HFF-Myc (cell line): Measurements from ENCODE around the gene LUC7L.
A peak's percentile ranks its signal among the peaks of the same experiment; 100 is the strongest.
"Not testable (repeated sequence)": the region's sequence is repeated elsewhere in the genome, so short reads cannot be mapped to it uniquely, and the experiment has no call there.

Source experiments
- DNase-seq: peaks from one replicate; pipeline ENCODE4 v3.0.0-alpha.2; 2011; ENCODE audit warnings: low read depth; ENCODE audit errors: extremely low read depth
- H3K4me3 ChIP-seq: replicated peaks from 2 replicates; pipeline ENCODE4 v1.5.1; 2011; ENCODE audit warnings: low read depth, mild to moderate bottlenecking, control low read depth, low read length
- CTCF ChIP-seq: IDR thresholded peaks from 2 replicates; pipeline ENCODE4 v1.5.1; 2012; ENCODE audit warnings: mild to moderate bottlenecking, low read depth, low read length, control low read depth; ENCODE audit errors: missing control alignments

LUC7L gene

GRCh38 chr16:179211-180092 lies 49.8 kb downstream of the LUC7L start:
- no peak for DNase-seq
- H3K4me3 ChIP-seq, result no peak overlapping the region
- TF ChIP-seq CTCF, result no peak

GRCh38 chr16:178668-179015 lies 50.6 kb downstream of the LUC7L start:
- no peak overlapping the region for H3K4me3 ChIP-seq
- no peak for TF ChIP-seq CTCF
- DNase-seq, result no peak

- no peak for TF ChIP-seq CTCF
- no peak overlapping the region for H3K4me3 ChIP-seq
- DNase-seq, result no peak
These were observed 51.1 kb downstream of the LUC7L start for GRCh38 chr16:177981-178667.

GRCh38 chr16:177394-177822 lies 51.8 kb downstream of the LUC7L start:
- DNase-seq, result peak; percentile 33
- no peak for TF ChIP-seq CTCF
- 0 out of 2 replicates have a peak overlapping the region, but pooled peaks have one; percentile 4 for H3K4me3 ChIP-seq

- H3K4me3 ChIP-seq, result 0 out of 2 replicates have a peak within 1 kb of the TSS, but pooled peaks have one; percentile 4
These were observed 52.5 kb downstream of the LUC7L start, which contains the start of gene HBA1 for GRCh38 chr16:176477-177382. TSS of gene HBA1 (plus strand) at chr16:176680. CDS start at chr16:176717, 37 bp downstream.

GRCh38 chr16:176006-176405 lies 53.2 kb downstream of the LUC7L start:
- DNase-seq, H3K4me3 ChIP-seq: not testable (repeated sequence)

More at GRCh38 chr16:176477-177382, 52.5 kb downstream of the LUC7L start, which contains the start of gene HBA1:
- not testable (repeated sequence) for DNase-seq
